PC-3 (cell line): ENCODE results near the gene SOX10. TPM values are rescaled to one million over a fixed set of nuclear protein-coding genes. Genes with fewer than 3 reads are reported as not detected.
"Not testable (repeated sequence)": the region's sequence is repeated elsewhere in the genome, so short reads cannot be mapped to it uniquely, and the experiment has no call there.

ENCODE experiments used
- ATAC-seq: fragments of 200-7000 bp; cut with Tn5 transposase; 2 replicates; pipeline ENCODE4 v1.9.1; 2020; ENCODE audit warnings: mild to moderate bottlenecking, moderate library complexity
- BruUV-seq: library from RNA; stranded (reverse); fragments of 400-500 nt; replicated peaks from 2 replicates; lab custom pipeline; 2021; lab: Mats Ljungman, UMichigan
- CTCF ChIA-PET: fragments of 300-600 bp; sonication (Branson Sonifier 250); formaldehyde crosslinking; loops from one replicate; lab custom pipeline; 2022; ENCODE audit warnings: antibody characterized with exemption; lab: Charles Lee
- POLR2A ChIA-PET: fragments of 300-600 bp; sonication (Branson Sonifier 250); formaldehyde crosslinking; loops from one replicate; lab custom pipeline; 2022; ENCODE audit warnings: antibody characterized with exemption; ENCODE audit not compliant: unreplicated experiment; lab: Charles Lee
- DNase-seq: peaks from one replicate; pipeline ENCODE4 v3.0.0-alpha.2; 2015
- H2AFZ ChIP-seq: fragments of 300-600 bp; sonication (generic); 2 replicates; pipeline ENCODE4 v1.6.0; 2016; ENCODE audit warnings: antibody characterized with exemption, low read length
- H3F3A ChIP-seq: fragments of 300-600 bp; sonication (generic); one replicate; pipeline ENCODE4 v1.6.0; 2017; ENCODE audit warnings: antibody characterized with exemption, low read length, control low read depth, mild to moderate bottlenecking; ENCODE audit not compliant: unreplicated experiment
- H3K27ac ChIP-seq: fragments of 300-600 bp; sonication (generic); 2 replicates; pipeline ENCODE4 v1.5.1; 2016; ENCODE audit warnings: mild to moderate bottlenecking, low read length
- H3K27me3 ChIP-seq: fragments of 300-600 bp; sonication (generic); 2 replicates; pipeline ENCODE4 v1.6.1; 2016; ENCODE audit warnings: low read length, mixed read lengths
- H3K36me3 ChIP-seq: fragments of 300-600 bp; sonication (generic); 2 replicates; pipeline ENCODE4 v1.6.1; 2016; ENCODE audit warnings: low read depth, mixed run types, low read length, mixed read lengths
- H3K4me1 ChIP-seq: fragments of 300-600 bp; sonication (generic); 2 replicates; pipeline ENCODE4 v1.5.1; 2016; ENCODE audit warnings: low read length; ENCODE audit not compliant: insufficient read depth
- H3K4me2 ChIP-seq: fragments of 300-600 bp; sonication (generic); 2 replicates; pipeline ENCODE4 v1.6.0; 2016; ENCODE audit warnings: low read length
- H3K4me3 ChIP-seq: fragments of 300-600 bp; sonication (generic); 2 replicates; pipeline ENCODE4 v1.5.1; 2016; ENCODE audit warnings: mild to moderate bottlenecking, low read length, mixed read lengths
- H3K79me2 ChIP-seq: fragments of 300-600 bp; sonication (generic); 2 replicates; pipeline ENCODE4 v1.6.1; 2017; ENCODE audit warnings: low read length, mixed read lengths
- H3K9ac ChIP-seq: fragments of 300-600 bp; sonication (generic); 2 replicates; pipeline ENCODE4 v1.6.0; 2016; ENCODE audit warnings: mild to moderate bottlenecking, low read length
- H3K9me2 ChIP-seq: fragments of 300-600 bp; sonication (generic); replicated peaks from 2 replicates; pipeline ENCODE4 v1.6.1; 2016; ENCODE audit warnings: mixed run types, low read length, mixed read lengths
- H3K9me3 ChIP-seq: fragments of 300-600 bp; sonication (generic); 2 replicates; pipeline ENCODE4 v1.6.1; 2016; ENCODE audit warnings: low read length, mixed read lengths
- H4K20me1 ChIP-seq: fragments of 300-600 bp; sonication (generic); 2 replicates; pipeline ENCODE4 v1.6.1; 2016; ENCODE audit warnings: low read length, mixed read lengths
- CTCF ChIP-seq: fragments of 300-600 bp; sonication (generic); conservative IDR thresholded peaks from 2 replicates; pipeline ENCODE4 v1.5.1; 2017; ENCODE audit warnings: antibody characterized with exemption, low read depth, mild to moderate bottlenecking, low read length
- EZH2 ChIP-seq: fragments of 300-600 bp; sonication (generic); IDR thresholded peaks from one replicate; pipeline ENCODE4 v1.6.1; 2017; ENCODE audit warnings: antibody characterized with exemption, mild to moderate bottlenecking, low read length; ENCODE audit not compliant: unreplicated experiment
- EZH2phosphoT487 ChIP-seq: fragments of 300-600 bp; sonication (generic); IDR thresholded peaks from 2 replicates; pipeline ENCODE4 v1.6.1; 2018; ENCODE audit warnings: mild to moderate bottlenecking, antibody characterized with exemption, low read length, borderline replicate concordance
- intact Hi-C: fragments of 100-400 bp; cut with micrococcal nuclease; formaldehyde crosslinking; loops from 2 replicates; pipeline ENCODE4 v1.9.0; 2023
- total RNA-seq: library from RNA; depleted of rRNA; stranded (reverse); fragments of >200 nt; gene quantifications from 2 replicates; pipeline ENCODE4 v1.2.3, GENCODE V29; 2014

SOX10 gene
- total RNA-seq, 1 experiment from 2014 or later, result 1.1 TPM

- no peak overlapping the region for H3K9ac ChIP-seq
- TF ChIP-seq EZH2 (no peak), EZH2phosphoT487 (no peak), CTCF (no peak)
- H3K79me2 ChIP-seq, result no peaks in the 10 kb centered on the region
- H3K4me1 ChIP-seq, result no peaks in the 10 kb centered on the region
- ChIA-PET CTCF (interaction anchor here (0.6 kb wide), 1 partner anchor 117 kb away, joined by 5 read pairs; no protein-coding TSS in a partner anchor), POLR2A (no interaction called here)
- H3K4me3 ChIP-seq, result no peak overlapping the region
- no peak overlapping the region for H2AFZ ChIP-seq
- no peaks in the 10 kb centered on the region for H3F3A ChIP-seq
- no TSS peak for BruUV-seq
- no peaks in the 10 kb centered on the region for H3K27me3 ChIP-seq
- no peak for DNase-seq
- H3K4me2 ChIP-seq, result no peak overlapping the region
- H3K36me3 ChIP-seq, result no peaks in the 10 kb centered on the region
- intact Hi-C loops, result no loop called here
- H4K20me1 ChIP-seq, result no peaks in the 10 kb centered on the region
- no peak for ATAC-seq
- no peaks in the 10 kb centered on the region for H3K9me2 ChIP-seq
- H3K9me3 ChIP-seq, result no peaks in the 10 kb centered on the region
- H3K27ac ChIP-seq, result no peak overlapping the region
Measured at GRCh38 chr22:37979782-37980181, 4.6 kb downstream of the SOX10 start.

- H2AFZ ChIP-seq, result no peak overlapping the region
- no peak for ATAC-seq
- TF ChIP-seq CTCF (no peak), EZH2phosphoT487 (no peak), EZH2 (no peak)
- H3K4me2 ChIP-seq, result no peak overlapping the region
- intact Hi-C loops, result no loop called here
- no peak overlapping the region for H3K27ac ChIP-seq
- no peaks in the 10 kb centered on the region for H3K9me3 ChIP-seq
- H3K4me3 ChIP-seq, result no peak overlapping the region
- H3K9me2 ChIP-seq, result no peaks in the 10 kb centered on the region
- ChIA-PET CTCF (no interaction called here), POLR2A (interaction anchor here (0.5 kb wide), 1 partner anchor 168 kb away, joined by 3 read pairs; no protein-coding TSS in a partner anchor)
- no TSS peak for BruUV-seq
- no peak overlapping the region for H3K9ac ChIP-seq
- no peaks in the 10 kb centered on the region for H3K79me2 ChIP-seq
- no peaks in the 10 kb centered on the region for H3K36me3 ChIP-seq
- no peak for DNase-seq
- H3K4me1 ChIP-seq, result no peaks in the 10 kb centered on the region
- no peaks in the 10 kb centered on the region for H4K20me1 ChIP-seq
- no peaks in the 10 kb centered on the region for H3F3A ChIP-seq
- no peaks in the 10 kb centered on the region for H3K27me3 ChIP-seq
Measured at GRCh38 chr22:37976547-37976946, 7.8 kb downstream of the SOX10 start.

- H3K9ac ChIP-seq, H3F3A ChIP-seq, H3K4me1 ChIP-seq, H3K4me3 ChIP-seq, H3K9me3 ChIP-seq, ATAC-seq, H3K27ac ChIP-seq, H3K4me2 ChIP-seq, H3K79me2 ChIP-seq, H3K36me3 ChIP-seq, H3K27me3 ChIP-seq, DNase-seq, intact Hi-C loops, H3K9me2 ChIP-seq, H4K20me1 ChIP-seq, H2AFZ ChIP-seq, BruUV-seq, CTCF ChIA-PET: not testable (repeated sequence)
- POLR2A ChIA-PET, result interaction anchor here (0.5 kb wide), 1 partner anchor 167 kb away, joined by 3 read pairs; no protein-coding TSS in a partner anchor
Measured at GRCh38 chr22:37976022-37976421, 8.3 kb downstream of the SOX10 start.
